SJSA1 (cell line): Measurements from ENCODE around the gene DICER1. TPM values are rescaled to one million over a fixed set of nuclear protein-coding genes. Genes with fewer than 3 reads are reported as not detected.

Experiments used
- DNase-seq, 2 experiments: peaks; one replicate each; pipeline ENCODE4 v3.0.0-alpha.2; 2015 to 2020; ENCODE audit warnings: low spot score in 2 of 2, low read depth in 1 of 2
- H3K27ac ChIP-seq: fragments of 250-450 bp; sonication (Bioruptor Pico); 2 replicates; pipeline ENCODE4 v1.5.1; 2020; ENCODE audit warnings: mild to moderate bottlenecking, moderate library complexity
- H3K27me3 ChIP-seq: fragments of 250-450 bp; sonication (Bioruptor Pico); replicated peaks from 2 replicates; pipeline ENCODE4 v1.5.1; 2020; ENCODE audit warnings: mild to moderate bottlenecking, moderate library complexity
- H3K36me3 ChIP-seq: fragments of 250-450 bp; sonication (Bioruptor Pico); 2 replicates; pipeline ENCODE4 v1.5.1; 2020; ENCODE audit warnings: mild to moderate bottlenecking
- H3K4me1 ChIP-seq: fragments of 250-450 bp; sonication (Bioruptor Pico); replicated peaks from 2 replicates; pipeline ENCODE4 v1.6.1; 2021; ENCODE audit warnings: mild to moderate bottlenecking
- H3K4me3 ChIP-seq: fragments of 250-450 bp; sonication (Bioruptor Pico); 2 replicates; pipeline ENCODE4 v1.5.1; 2020; ENCODE audit warnings: mild to moderate bottlenecking
- H3K9me3 ChIP-seq: fragments of 250-450 bp; sonication (Bioruptor Pico); replicated peaks from 2 replicates; pipeline ENCODE4 v1.5.1; 2020; ENCODE audit warnings: mild to moderate bottlenecking
- total RNA-seq: library from RNA; depleted of rRNA; stranded (reverse); fragments of >200 nt; shearing (Covaris generic); gene quantifications from 2 replicates; pipeline ENCODE4 v1.2.3, GENCODE V29; 2014

Gene DICER1
- total RNA-seq, 1 experiment from 2014 or later: 28.6 TPM

GRCh38 chr14:95191445-95192199, 34.3 kb upstream of the DICER1 start:
- no peaks in the 10 kb centered on the region; the same call in 1 of the 2 replicates for H3K9me3 ChIP-seq
- H3K36me3 ChIP-seq: no peaks in the 10 kb centered on the region
- no peak overlapping the region for H3K4me3 ChIP-seq
- no peak overlapping the region for H3K27ac ChIP-seq
- H3K4me1 ChIP-seq: no peaks in the 10 kb centered on the region
- H3K27me3 ChIP-seq: no peaks in the 10 kb centered on the region
- DNase-seq: no peak

DNA sequence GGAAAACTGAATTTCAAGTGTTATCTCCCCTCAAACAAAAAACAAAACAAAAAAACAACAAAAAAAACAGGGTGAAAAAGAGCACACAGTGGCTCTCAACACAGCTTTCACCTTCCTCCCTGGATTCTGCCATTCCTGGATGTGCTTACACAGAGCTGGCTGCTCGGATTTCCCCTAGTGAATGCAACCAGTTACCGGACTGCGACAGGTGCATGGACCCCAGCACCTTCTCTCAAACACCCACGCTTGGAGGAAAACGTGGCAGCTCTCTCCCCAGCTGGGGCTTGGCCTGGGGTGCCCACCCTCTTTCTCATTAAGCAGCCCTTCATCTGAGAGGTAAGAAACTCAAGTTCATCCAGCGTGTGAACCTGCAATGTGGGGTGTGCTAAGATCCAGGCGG, 33.5 kb upstream of the DICER1 start:
- DNase-seq: no peak
- H3K27me3 ChIP-seq: no peaks in the 10 kb centered on the region
- no peaks in the 10 kb centered on the region for H3K4me1 ChIP-seq
- H3K9me3 ChIP-seq: no peaks in the 10 kb centered on the region; the same call in 1 of the 2 replicates
- H3K27ac ChIP-seq: no peak overlapping the region
- H3K36me3 ChIP-seq: no peaks in the 10 kb centered on the region
- no peak overlapping the region for H3K4me3 ChIP-seq

- Histone ChIP-seq H3K4me3 (no peak overlapping the region), H3K9me3 (no peaks in the 10 kb centered on the region; the same call in 1 of the 2 replicates), H3K36me3 (no peaks in the 10 kb centered on the region), H3K4me1 (no peaks in the 10 kb centered on the region), H3K27me3 (no peaks in the 10 kb centered on the region), H3K27ac (no peak overlapping the region)
- DNase-seq: no peak
Observed at GRCh38 chr14:95190346-95190840, 33.1 kb upstream of the DICER1 start.

- no peaks in the 10 kb centered on the region; the same call in 1 of the 2 replicates for H3K9me3 ChIP-seq
- no peak overlapping the region for H3K27ac ChIP-seq
- no peaks in the 10 kb centered on the region for H3K27me3 ChIP-seq
- no peaks in the 10 kb centered on the region for H3K36me3 ChIP-seq
- no peak for DNase-seq
- H3K4me1 ChIP-seq: no peaks in the 10 kb centered on the region; the same call in 1 of the 2 replicates
- H3K4me3 ChIP-seq: no peak overlapping the region
Observed at GRCh38 chr14:95189367-95190132, 32.2 kb upstream of the DICER1 start.

DNA sequence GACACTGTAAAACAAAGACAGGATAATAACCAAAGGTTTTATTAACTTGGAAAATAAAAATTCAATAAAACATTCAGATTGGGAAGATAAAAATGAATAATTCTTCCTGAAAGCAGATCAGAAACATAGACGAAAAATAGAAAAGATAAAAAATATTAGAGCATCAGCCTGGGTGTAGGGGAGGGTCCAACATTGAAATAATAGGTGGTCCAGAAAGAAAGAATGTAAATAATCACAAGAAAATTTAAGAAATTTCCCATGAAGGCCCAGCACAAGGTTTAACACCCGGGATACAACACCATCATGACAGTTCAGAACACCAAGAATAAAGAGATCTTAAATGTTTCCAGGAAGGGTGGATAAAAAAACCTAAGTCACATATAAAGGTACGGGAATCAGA, 31.1 kb upstream of the DICER1 start:
- H3K36me3 ChIP-seq: no peaks in the 10 kb centered on the region
- DNase-seq: no peak
- no peak overlapping the region for H3K4me3 ChIP-seq
- H3K27me3 ChIP-seq: no peaks in the 10 kb centered on the region
- no peaks in the 10 kb centered on the region; the same call in 1 of the 2 replicates for H3K9me3 ChIP-seq
- H3K27ac ChIP-seq: no peak overlapping the region
- H3K4me1 ChIP-seq: peaks cover 11% of the 10 kb centered on the region

DNA sequence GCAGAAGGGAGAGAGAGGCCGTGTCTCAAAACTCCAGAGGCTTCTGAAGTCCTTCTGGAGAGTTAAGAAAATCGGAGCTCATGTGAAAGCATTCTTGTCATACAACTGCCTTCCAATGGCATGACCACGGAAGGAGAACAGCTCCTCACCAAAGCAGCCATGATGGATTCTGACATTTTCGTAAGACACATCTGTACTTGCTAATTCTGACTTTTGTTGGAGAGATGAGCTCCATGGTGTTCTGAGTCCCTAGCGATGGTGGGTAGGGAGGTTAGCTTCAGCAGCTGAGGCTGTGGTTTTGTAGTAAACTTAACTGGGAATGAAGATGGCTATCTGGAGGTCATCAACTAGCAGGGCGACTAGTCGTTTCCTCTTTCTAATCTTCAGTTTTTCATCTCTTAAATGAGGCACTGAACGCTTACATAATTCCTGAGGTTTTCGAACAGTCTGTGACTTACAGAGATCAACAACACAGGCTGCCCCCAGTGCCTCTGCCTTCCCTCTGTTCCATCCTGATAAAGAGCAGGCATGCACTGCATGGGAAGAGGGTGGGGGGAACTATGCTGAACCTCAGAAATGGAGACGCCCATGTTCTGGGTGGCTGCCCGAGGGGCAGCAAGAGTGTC, 28.6 kb upstream of the DICER1 start:
- Histone ChIP-seq H3K36me3 (no peaks in the 10 kb centered on the region), H3K27me3 (no peaks in the 10 kb centered on the region), H3K4me3 (no peak overlapping the region), H3K4me1 (peaks cover 11% of the 10 kb centered on the region), H3K9me3 (no peaks in the 10 kb centered on the region; the same call in 1 of the 2 replicates), H3K27ac (no peak overlapping the region)
- no peak for DNase-seq

- DNase-seq: no peak
- peaks cover 11% of the 10 kb centered on the region for H3K4me1 ChIP-seq
- no peaks in the 10 kb centered on the region for H3K36me3 ChIP-seq
- no peak overlapping the region for H3K4me3 ChIP-seq
- H3K27ac ChIP-seq: no peak overlapping the region
- H3K27me3 ChIP-seq: no peaks in the 10 kb centered on the region
- H3K9me3 ChIP-seq: no peaks in the 10 kb centered on the region; the same call in 1 of the 2 replicates
Observed at GRCh38 chr14:95185033-95185766, 27.9 kb upstream of the DICER1 start.

DNA sequence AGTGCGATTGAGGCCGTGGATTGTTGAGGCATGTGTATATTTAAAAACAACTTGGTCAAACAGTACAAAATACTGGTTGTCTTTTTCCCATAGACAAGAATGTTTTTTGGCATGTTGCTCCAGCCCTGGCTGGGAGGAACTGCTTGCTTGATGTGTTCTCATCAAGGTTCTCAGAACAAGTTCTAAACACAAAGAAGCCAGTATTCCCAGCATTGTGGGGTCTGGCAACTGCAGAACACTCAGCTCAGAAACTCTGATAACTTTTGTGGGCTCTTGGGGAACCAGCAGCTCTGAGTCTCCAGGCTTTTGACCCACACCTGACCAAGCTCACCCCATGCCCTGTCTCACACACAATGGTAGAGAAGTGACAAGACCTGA, 27.1 kb upstream of the DICER1 start:
- Histone ChIP-seq H3K4me3 (no peak overlapping the region), H3K9me3 (no peaks in the 10 kb centered on the region; the same call in 1 of the 2 replicates)
- DNase-seq: no peak

GRCh38 chr14:95183532-95184412, 26.4 kb upstream of the DICER1 start:
- H3K27me3 ChIP-seq: no peaks in the 10 kb centered on the region
- H3K9me3 ChIP-seq: no peaks in the 10 kb centered on the region; the same call in 1 of the 2 replicates
- H3K4me3 ChIP-seq: no peak overlapping the region
- DNase-seq: peak in 1 of 2 experiments; percentile 29
- peaks cover 11% of the 10 kb centered on the region for H3K4me1 ChIP-seq
- H3K36me3 ChIP-seq: no peaks in the 10 kb centered on the region
- H3K27ac ChIP-seq: no peak overlapping the region

More for the DNA sequence above, 27.1 kb upstream of the DICER1 start:
- H3K36me3 ChIP-seq: no peaks in the 10 kb centered on the region
- no peaks in the 10 kb centered on the region for H3K27me3 ChIP-seq
- no peak overlapping the region for H3K27ac ChIP-seq
- H3K4me1 ChIP-seq: peaks cover 11% of the 10 kb centered on the region

DNA sequence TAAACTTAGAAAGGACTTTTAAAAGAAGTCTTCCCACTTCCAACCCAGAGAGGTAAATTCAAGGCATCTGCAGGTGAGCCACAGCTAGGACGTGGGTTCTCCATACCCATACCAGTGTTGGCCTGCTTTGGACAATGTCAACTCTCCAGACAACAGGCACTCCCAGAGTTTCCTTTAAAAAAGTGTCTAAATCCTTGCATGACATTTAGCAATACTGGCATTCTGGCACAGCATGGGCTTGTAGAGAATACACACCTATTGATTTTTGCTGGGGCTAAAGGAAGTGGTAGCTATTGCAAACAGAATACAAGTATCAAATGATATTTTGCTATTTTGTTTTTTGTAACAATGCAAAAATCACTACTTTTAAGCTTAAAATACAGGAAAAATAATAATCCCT, 25.8 kb upstream of the DICER1 start:
- no peak overlapping the region for H3K4me3 ChIP-seq
- no peaks in the 10 kb centered on the region for H3K27me3 ChIP-seq
- no peak overlapping the region for H3K27ac ChIP-seq
- H3K4me1 ChIP-seq: peaks cover 11% of the 10 kb centered on the region
- no peaks in the 10 kb centered on the region for H3K36me3 ChIP-seq
- no peaks in the 10 kb centered on the region for H3K9me3 ChIP-seq
- DNase-seq: no peak

GRCh38 chr14:95182379-95182778, 25.1 kb upstream of the DICER1 start:
- Histone ChIP-seq H3K27me3 (no peaks in the 10 kb centered on the region), H3K9me3 (no peaks in the 10 kb centered on the region), H3K36me3 (no peaks in the 10 kb centered on the region), H3K27ac (no peak overlapping the region), H3K4me3 (no peak overlapping the region), H3K4me1 (peaks cover 11% of the 10 kb centered on the region)
- DNase-seq: no peak

GRCh38 chr14:95180966-95181741, 23.8 kb upstream of the DICER1 start:
- H3K4me1 ChIP-seq: peaks cover 11% of the 10 kb centered on the region

More at GRCh38 chr14:95180966-95181741, 23.8 kb upstream of the DICER1 start:
- DNase-seq: no peak
- no peak overlapping the region for H3K4me3 ChIP-seq
- H3K27me3 ChIP-seq: no peaks in the 10 kb centered on the region
- no peaks in the 10 kb centered on the region for H3K9me3 ChIP-seq
- H3K27ac ChIP-seq: no peak overlapping the region
- no peaks in the 10 kb centered on the region for H3K36me3 ChIP-seq
